ENCODE measurements around the gene DBX1. TPM values are rescaled to one million over a fixed set of nuclear protein-coding genes. Genes with fewer than 3 reads are reported as not detected.
A peak's percentile ranks its signal among the peaks of the same experiment; 100 is the strongest.

The DBX1 gene
- total and polyA plus RNA-seq, 4 donors: not detected

DNA sequence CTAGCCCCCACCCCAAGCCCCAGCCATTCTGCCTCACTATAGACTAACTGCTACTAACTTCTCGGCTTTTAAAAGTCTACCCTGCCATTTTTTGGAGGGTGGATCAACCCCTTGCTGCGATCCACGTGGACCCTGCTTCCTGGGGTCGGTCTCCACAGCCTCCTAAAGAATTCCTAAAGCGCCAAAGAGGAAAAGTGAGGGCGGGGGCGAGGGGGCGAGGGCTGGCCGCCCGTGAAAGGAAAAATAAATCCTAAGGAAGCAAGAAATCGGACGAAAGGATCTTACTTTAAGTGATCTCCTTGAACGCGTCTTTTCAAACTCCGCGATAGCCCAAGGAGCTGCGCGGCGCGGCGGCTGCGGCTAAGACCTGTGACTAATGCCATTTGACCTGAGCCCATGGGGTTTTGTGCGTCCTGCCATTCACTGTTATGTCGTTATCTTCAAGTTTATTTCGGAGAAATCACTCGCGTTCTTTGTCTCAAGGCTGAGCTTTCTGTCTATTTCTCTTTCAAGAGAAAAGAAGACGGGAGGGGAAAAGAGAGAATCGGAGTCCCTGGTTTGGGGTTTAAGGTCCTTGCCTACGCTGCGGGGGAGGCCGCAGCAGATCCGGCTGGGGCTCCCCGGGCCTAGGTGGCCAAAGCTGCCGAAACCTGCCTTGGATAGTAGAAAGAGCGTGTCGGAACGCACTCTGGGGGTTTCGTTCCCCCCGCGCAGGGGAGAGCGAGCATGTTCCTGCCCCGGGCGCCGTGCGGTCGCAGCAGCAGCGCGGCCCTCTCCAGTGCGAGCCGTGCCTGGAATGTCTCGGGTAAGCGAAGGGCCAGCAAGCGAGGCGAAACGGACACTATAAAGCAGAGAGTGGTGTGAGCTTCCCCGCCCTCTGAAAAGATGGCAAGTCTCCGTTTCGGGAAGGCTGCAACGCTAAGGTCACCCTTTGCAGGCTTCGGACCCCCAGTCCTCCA is 2.8 kb upstream of the DBX1 start:
- H3K4me1 ChIP-seq (ENCODE audit: control insufficient read depth in 1 of 2, insufficient read depth in 2 of 2, low read length in 2 of 2): no peaks in the 10 kb centered on the region
- H3K27me3 ChIP-seq (ENCODE audit: control insufficient read depth in 1 of 2, insufficient read depth in 2 of 2, low read length in 1 of 2): peaks cover 0 to 2% of the 10 kb centered on the region in 2 donors
- intact Hi-C loops (cut with DNase I): no loop called here
- no peaks in the 10 kb centered on the region for H3K36me3 ChIP-seq (ENCODE audit: control insufficient read depth in 1 of 2, insufficient read depth in 2 of 2, low read length in 1 of 2)
- H3K4me3 ChIP-seq (ENCODE audit: low read length in 2 of 2): peak overlapping the region in 1 of 2 donors; percentile 15
- WGBS, 2 donors: 3% methylated on average over 61 of the region's 61 CpGs
- H3K9me3 ChIP-seq (ENCODE audit: control insufficient read depth, low read length): peaks cover 4% of the 10 kb centered on the region
- no peak for ATAC-seq (ENCODE audit: low FRiP score)
- no peak overlapping the region for H3K27ac ChIP-seq (ENCODE audit: low read depth in 1 of 2, low read length in 2 of 2)
- peak in 1 of 2 donors; percentile 78 for DNase-seq

DNA sequence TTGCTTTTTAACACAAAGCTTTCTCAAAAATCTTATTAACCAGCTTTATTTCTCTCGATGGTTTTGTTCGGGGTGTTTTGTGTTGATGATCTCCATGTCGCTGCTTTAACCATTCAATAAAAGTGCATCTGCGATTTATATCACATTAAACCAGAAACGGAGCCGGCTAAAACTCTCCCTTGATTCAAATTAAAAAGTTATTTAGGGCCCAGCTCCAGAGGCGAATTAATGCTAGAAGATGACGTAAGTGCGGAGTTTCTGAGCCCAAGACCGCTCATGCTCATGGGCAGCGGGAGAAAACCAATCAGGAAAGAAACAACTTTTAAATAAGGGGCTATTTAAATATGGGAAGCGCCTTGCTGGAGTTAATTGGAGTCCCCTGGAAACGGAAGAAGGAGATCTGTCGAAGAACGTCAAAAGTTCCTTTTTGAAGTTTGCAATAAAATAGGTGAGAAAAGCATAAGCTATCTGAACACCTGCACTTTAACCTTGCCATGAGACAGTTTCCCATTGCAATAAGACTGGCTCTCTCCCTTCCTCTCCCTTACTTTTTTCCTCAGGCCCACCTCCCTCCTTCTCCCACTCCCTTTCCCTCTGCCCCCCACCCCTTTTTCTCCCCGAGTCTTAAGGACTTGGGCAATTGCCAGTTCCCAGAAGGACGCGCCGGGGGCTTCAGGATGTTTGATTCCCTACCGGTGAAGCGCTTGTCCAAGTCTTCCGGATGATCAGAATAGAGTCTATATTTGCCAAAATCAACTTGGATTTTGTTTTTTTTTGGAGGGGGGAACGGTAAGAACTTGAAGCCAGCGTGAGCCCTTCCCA is 1.9 kb upstream of the DBX1 start:
- no peak for ATAC-seq (ENCODE audit: low FRiP score)
- intact Hi-C loops (cut with DNase I): no loop called here
- H3K36me3 ChIP-seq (ENCODE audit: control insufficient read depth in 1 of 2, insufficient read depth in 2 of 2, low read length in 1 of 2): no peaks in the 10 kb centered on the region
- no peak overlapping the region for H3K27ac ChIP-seq (ENCODE audit: low read depth in 1 of 2, low read length in 2 of 2)
- no peaks in the 10 kb centered on the region for H3K4me1 ChIP-seq (ENCODE audit: control insufficient read depth in 1 of 2, insufficient read depth in 2 of 2, low read length in 2 of 2)
- DNase-seq: no peak
- no peaks in the 10 kb centered on the region for H3K27me3 ChIP-seq (ENCODE audit: control insufficient read depth in 1 of 2, insufficient read depth in 2 of 2, low read length in 1 of 2)
- WGBS, 2 donors: 9 to 11% methylated on average over 24 of the region's 24 CpGs
- H3K4me3 ChIP-seq (ENCODE audit: low read length in 2 of 2): no peak overlapping the region
- no peaks in the 10 kb centered on the region for H3K9me3 ChIP-seq (ENCODE audit: control insufficient read depth, low read length)

DNA sequence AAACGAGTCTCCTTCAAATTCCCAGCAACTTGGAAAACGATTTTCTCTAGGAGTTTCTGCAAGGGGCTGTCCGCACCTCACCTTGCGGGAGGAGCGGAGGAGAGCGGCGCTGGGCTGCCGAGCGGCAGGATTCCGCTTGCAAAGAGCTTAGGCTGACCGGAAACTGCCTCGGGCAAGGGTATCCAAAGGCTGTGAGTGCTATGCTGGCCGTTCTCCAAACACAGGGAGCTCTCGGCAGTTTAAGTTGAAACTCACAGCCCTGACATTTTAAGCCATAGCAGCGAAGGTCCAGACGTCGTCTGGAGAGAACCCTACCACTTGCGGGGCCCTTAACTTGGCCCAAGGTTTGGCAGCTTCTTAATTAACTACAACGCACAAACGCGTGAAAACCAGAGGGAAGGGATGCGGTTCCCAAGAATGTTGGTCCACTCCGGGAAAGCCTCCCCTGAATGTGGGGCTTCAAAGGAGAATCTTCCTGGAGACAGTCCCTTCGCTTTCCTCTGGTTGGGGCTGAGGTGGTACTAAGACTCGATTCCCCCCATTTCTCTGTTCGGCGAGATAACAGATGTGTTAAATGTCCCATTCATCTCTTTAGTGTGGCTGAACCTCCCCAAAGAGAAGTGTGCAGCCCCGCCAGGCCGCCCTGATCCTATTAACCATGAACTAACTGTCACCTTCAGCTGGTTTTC is 1.1 kb upstream of the DBX1 start:
- no peak overlapping the region for H3K4me3 ChIP-seq (ENCODE audit: low read length in 2 of 2)
- no peaks in the 10 kb centered on the region for H3K36me3 ChIP-seq (ENCODE audit: control insufficient read depth in 1 of 2, insufficient read depth in 2 of 2, low read length in 1 of 2)
- no peaks in the 10 kb centered on the region for H3K27me3 ChIP-seq (ENCODE audit: control insufficient read depth in 1 of 2, insufficient read depth in 2 of 2, low read length in 1 of 2)
- ATAC-seq (ENCODE audit: low FRiP score): no peak
- DNase-seq: no peak
- no peaks in the 10 kb centered on the region for H3K9me3 ChIP-seq (ENCODE audit: control insufficient read depth, low read length)
- intact Hi-C loops (cut with DNase I): no loop called here
- H3K4me1 ChIP-seq (ENCODE audit: control insufficient read depth in 1 of 2, insufficient read depth in 2 of 2, low read length in 2 of 2): no peaks in the 10 kb centered on the region
- H3K27ac ChIP-seq (ENCODE audit: low read depth in 1 of 2, low read length in 2 of 2): no peak overlapping the region
- WGBS, 2 donors: 6 to 8% methylated on average over 29 of the region's 29 CpGs

DNA sequence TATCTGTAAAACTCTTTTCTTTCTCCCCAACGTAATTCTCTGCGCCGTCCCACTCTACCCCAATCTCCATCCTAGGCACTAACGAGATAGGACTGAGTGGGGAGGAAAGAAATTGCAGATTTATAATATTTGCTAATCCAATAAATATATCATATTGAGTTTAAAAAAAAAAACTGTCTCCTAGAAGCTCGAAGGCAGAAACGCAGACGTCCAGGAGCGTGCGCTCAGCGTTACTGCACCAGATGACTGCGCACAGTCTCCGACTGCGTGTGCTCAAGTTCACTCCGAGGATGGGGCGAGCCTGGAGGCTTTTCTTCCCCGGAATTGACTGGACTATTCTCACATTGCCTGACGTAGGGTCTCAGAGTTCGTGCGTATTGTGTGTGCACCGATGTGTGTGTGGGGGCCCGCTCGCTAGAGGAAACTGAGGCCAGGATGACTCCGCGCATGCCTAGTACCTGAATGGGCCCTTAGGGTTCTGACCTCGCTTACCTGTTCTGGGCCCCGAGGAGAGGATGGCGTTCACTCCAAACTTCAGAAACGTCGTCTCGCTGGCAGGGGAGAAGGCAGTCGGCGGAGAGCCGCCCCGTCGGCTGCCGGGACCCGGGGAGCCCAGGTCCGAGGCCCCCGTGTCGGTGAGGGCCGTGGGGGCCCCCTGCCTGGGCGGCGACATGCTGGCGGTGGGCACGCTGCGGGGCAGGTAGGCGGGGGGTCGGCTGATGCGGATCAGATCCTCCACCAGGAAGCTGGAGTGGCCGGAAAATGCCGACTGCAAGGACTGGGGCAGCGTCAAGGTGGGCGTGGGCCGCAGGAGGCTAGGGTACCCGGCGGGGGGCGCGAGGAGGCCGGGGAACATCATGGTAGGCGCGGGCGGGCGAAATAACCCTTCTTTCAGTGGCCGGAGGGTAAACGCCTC is 551 bp downstream of the DBX1 start:
- intact Hi-C loops (cut with DNase I): no loop called here
- Histone ChIP-seq H3K27me3 (ENCODE audit: control insufficient read depth in 1 of 2, insufficient read depth in 2 of 2, low read length in 1 of 2) (no peaks in the 10 kb centered on the region), H3K9me3 (ENCODE audit: control insufficient read depth, low read length) (no peaks in the 10 kb centered on the region), H3K4me3 (ENCODE audit: low read length in 2 of 2) (no peak overlapping the region), H3K4me1 (ENCODE audit: control insufficient read depth in 1 of 2, insufficient read depth in 2 of 2, low read length in 2 of 2) (no peaks in the 10 kb centered on the region), H3K27ac (ENCODE audit: low read depth in 1 of 2, low read length in 2 of 2) (no peak overlapping the region), H3K36me3 (ENCODE audit: control insufficient read depth in 1 of 2, insufficient read depth in 2 of 2, low read length in 1 of 2) (no peaks in the 10 kb centered on the region)
- no peak for DNase-seq
- ATAC-seq (ENCODE audit: low FRiP score): no peak
- 3 to 5% methylated on average over 60 to 65 of the region's 65 CpGs for WGBS, 2 donors

DNA sequence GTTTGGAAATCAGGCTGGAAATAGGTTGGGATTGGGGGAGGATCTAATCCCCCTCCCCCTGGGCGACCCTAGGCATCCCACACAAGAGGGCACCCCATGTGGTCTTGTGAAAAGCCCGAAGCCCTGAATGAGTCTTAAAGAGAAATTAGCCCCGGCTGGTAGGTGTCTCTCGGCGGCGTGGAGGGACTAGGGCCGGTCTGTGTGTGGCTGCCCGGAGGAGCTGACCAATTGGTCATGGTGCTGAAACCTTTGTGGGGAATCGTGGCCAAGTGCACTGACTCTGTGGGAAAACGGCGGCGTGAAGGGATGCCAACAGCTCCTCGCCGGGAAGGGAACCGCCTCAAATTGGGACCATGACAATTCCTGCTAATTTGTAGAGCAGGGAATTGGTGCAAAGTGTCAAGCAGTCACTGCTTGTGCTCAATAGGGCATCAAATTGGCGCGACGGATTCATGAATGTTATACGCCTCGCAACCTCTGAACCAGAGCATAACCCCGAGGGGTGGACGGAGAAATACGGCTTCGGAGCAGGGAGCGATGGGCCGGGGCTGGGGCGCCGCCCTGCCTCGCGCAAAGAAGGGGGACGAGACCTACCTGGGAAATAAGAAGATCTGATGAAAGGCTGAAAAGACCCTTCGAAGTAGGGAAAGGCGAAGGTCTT is 1.5 kb downstream of the DBX1 start:
- DNase-seq: peak; percentile 69 to 83
- H3K27ac ChIP-seq (ENCODE audit: low read depth in 1 of 2, low read length in 2 of 2): no peak overlapping the region
- no peaks in the 10 kb centered on the region for H3K4me1 ChIP-seq (ENCODE audit: control insufficient read depth in 1 of 2, insufficient read depth in 2 of 2, low read length in 2 of 2)
- no peaks in the 10 kb centered on the region for H3K27me3 ChIP-seq (ENCODE audit: control insufficient read depth in 1 of 2, insufficient read depth in 2 of 2, low read length in 1 of 2)
- ATAC-seq (ENCODE audit: low FRiP score): peak; percentile 69
- H3K9me3 ChIP-seq (ENCODE audit: control insufficient read depth, low read length): no peaks in the 10 kb centered on the region
- no peaks in the 10 kb centered on the region for H3K36me3 ChIP-seq (ENCODE audit: control insufficient read depth in 1 of 2, insufficient read depth in 2 of 2, low read length in 1 of 2)
- 4% methylated on average over 33 of the region's 33 CpGs for WGBS, 2 donors
- intact Hi-C loops (cut with DNase I): no loop called here
- no peak overlapping the region for H3K4me3 ChIP-seq (ENCODE audit: low read length in 2 of 2)

DNA sequence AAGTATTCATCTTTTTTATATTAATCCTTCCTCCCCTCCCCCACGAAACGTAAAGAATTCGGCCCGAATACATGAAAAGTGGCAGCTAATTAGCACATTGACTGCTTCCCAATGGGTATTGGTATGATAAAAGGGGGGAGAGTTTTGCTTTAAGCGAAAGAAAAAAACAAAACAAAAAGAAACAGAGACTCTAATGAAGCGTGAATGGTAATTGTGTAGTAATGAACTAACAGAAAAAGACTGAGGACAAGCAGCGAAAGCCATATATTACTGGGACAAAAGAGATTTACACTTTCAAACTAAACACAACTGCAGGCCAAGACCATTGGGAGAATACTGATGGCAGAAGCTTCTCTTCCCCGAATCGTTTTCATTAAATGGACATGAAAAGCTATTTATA is 2.5 kb downstream of the DBX1 start:
- 10 to 13% methylated on average over 9 of the region's 9 CpGs for WGBS, 2 donors
- Histone ChIP-seq H3K4me3 (ENCODE audit: low read length in 2 of 2) (no peak overlapping the region), H3K27ac (ENCODE audit: low read depth in 1 of 2, low read length in 2 of 2) (no peak overlapping the region), H3K36me3 (ENCODE audit: control insufficient read depth in 1 of 2, insufficient read depth in 2 of 2, low read length in 1 of 2) (no peaks in the 10 kb centered on the region), H3K27me3 (ENCODE audit: control insufficient read depth in 1 of 2, insufficient read depth in 2 of 2, low read length in 1 of 2) (no peaks in the 10 kb centered on the region), H3K4me1 (ENCODE audit: control insufficient read depth in 1 of 2, insufficient read depth in 2 of 2, low read length in 2 of 2) (no peaks in the 10 kb centered on the region), H3K9me3 (ENCODE audit: control insufficient read depth, low read length) (no peaks in the 10 kb centered on the region)
- ATAC-seq (ENCODE audit: low FRiP score) (no peak), DNase-seq (no peak)
- intact Hi-C loops (cut with DNase I): no loop called here

DNA sequence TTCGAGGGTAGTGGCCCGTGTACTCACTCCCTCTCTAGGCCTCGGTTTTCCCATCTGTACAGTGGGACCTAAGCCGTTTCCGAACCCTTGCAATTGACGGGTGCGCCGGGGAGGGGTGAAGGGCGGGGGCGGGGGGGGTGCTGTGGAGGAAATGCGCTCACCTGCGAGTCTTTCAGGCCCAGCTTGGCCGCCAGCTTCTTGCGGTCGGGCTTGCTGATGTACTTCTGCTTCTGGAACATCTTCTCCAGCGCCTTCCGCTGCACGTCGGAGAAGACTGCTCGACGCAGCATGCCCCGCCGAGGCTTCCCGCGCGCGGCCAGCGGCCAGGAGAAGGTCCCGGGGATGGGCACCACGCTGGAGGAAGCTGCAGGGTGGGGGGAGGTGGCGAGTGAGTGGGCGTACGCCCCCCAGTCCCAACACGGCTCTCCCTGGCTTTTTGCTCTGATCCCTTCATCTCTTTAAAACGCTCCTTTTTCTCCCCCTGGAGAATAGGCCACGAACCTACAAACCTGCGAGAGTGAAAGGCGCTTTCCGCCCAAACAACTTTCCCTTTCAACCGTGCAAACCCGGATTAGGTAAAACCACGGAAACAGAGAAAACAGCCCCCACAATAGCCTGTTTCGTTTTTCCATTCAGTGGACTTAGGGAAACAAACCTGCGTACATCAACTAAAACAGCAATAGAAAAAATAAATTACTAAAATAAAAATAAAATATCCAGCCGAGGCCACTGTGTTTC is 3.2 kb downstream of the DBX1 start:
- H3K27ac ChIP-seq (ENCODE audit: low read depth in 1 of 2, low read length in 2 of 2): no peak overlapping the region
- intact Hi-C loops (cut with DNase I): no loop called here
- no peaks in the 10 kb centered on the region for H3K36me3 ChIP-seq (ENCODE audit: control insufficient read depth in 1 of 2, insufficient read depth in 2 of 2, low read length in 1 of 2)
- no peaks in the 10 kb centered on the region for H3K4me1 ChIP-seq (ENCODE audit: control insufficient read depth in 1 of 2, insufficient read depth in 2 of 2, low read length in 2 of 2)
- DNase-seq (no peak), ATAC-seq (ENCODE audit: low FRiP score) (no peak)
- H3K9me3 ChIP-seq (ENCODE audit: control insufficient read depth, low read length): no peaks in the 10 kb centered on the region
- no peaks in the 10 kb centered on the region for H3K27me3 ChIP-seq (ENCODE audit: control insufficient read depth in 1 of 2, insufficient read depth in 2 of 2, low read length in 1 of 2)
- no peak overlapping the region for H3K4me3 ChIP-seq (ENCODE audit: low read length in 2 of 2)
- WGBS, 2 donors: 5 to 6% methylated on average over 37 to 45 of the region's 45 CpGs

Measured in aorta (tissue), 5 donors.